ENCODE measurements around the gene DNAH2. TPM values are rescaled to one million over a fixed set of nuclear protein-coding genes. Genes with fewer than 3 reads are reported as not detected.

The DNAH2 gene
- total and polyA plus RNA-seq, 9 of the 15 experiments (the other 6 are each of a cell fraction or from before 2014, with no cell fraction given), result 0.03 TPM; not detected in 8

DNA sequence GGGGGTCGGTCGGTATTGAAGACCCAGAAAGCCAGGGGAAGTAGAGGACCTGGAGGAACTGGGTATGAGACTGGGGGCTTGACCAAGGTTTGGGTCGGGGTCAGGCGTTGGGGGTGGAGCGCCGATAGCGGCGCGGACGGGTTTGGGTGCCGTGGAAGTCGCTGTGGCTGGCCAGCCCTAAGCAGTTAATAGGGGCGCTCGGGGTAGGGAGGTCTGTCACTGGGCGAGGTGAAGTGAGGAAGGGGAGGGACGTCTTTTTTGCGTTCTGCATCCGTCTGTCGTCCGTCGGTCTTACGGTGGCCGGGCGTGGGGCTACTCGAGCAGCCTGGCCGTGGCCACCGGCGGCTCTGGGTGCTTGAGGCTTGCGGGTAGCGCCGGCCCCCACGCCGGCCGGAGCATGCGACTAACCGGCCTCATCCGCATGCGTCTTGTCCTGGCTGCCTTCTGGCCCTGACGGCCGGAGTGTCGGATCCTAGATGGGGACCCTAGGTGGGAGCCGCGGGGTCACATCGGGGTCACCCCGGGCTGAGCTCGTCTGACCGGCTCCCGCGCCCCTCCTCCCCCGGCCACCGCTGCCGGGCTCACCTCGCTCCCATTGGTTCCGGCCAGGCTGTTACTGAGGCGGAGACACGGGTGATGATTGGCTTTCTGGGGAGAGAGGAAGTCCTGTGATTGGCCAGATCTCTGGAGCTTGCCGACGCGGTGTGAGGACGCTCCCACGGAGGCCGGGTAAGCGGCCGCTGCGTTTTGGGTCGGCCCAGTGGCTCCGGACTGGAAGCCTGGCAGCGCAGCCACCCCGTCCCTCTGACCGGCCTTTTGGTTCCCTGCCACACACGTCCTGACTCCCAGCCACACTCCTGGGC lies 127.0 kb downstream of the DNAH2 start (continued):
- TF ChIP-seq, protein P1, sequence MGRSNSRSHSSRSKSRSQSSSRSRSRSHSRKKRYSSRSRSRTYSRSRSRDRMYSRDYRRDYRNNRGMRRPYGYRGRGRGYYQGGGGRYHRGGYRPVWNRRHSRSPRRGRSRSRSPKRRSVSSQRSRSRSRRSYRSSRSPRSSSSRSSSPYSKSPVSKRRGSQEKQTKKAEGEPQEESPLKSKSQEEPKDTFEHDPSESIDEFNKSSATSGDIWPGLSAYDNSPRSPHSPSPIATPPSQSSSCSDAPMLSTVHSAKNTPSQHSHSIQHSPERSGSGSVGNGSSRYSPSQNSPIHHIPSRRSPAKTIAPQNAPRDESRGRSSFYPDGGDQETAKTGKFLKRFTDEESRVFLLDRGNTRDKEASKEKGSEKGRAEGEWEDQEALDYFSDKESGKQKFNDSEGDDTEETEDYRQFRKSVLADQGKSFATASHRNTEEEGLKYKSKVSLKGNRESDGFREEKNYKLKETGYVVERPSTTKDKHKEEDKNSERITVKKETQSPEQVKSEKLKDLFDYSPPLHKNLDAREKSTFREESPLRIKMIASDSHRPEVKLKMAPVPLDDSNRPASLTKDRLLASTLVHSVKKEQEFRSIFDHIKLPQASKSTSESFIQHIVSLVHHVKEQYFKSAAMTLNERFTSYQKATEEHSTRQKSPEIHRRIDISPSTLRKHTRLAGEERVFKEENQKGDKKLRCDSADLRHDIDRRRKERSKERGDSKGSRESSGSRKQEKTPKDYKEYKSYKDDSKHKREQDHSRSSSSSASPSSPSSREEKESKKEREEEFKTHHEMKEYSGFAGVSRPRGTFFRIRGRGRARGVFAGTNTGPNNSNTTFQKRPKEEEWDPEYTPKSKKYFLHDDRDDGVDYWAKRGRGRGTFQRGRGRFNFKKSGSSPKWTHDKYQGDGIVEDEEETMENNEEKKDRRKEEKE (IDR thresholded peaks at IDR 0.05; ENCODE audit: borderline replicate concordance in 1 of 2, control insufficient read depth in 1 of 2, low read depth in 2 of 2, low read length in 1 of 2), result no peak
- no peak for TF ChIP-seq GTF2A2 (tag; IDR thresholded peaks at IDR 0.05)
- peak; percentile 81 for TF ChIP-seq POLR2G (IDR thresholded peaks at IDR 0.05; ENCODE audit: low read depth, low read length)
- no peak for TF ChIP-seq ZNF354B (CRISPR knock-in tag; IDR thresholded peaks at IDR 0.05)
- TF ChIP-seq BRF1 (IDR thresholded peaks at IDR 0.05; ENCODE audit: borderline replicate concordance, extremely low read depth, insufficient read length), result no peak
- TF ChIP-seq DDX20 (tag; IDR thresholded peaks at IDR 0.05; ENCODE audit: low read depth), result no peak
- no peak for TF ChIP-seq CREBBP (IDR thresholded peaks at IDR 0.05; ENCODE audit: low read depth, low read length)
- no peak for TF ChIP-seq TRIM24 (IDR thresholded peaks at IDR 0.05)
- TF ChIP-seq, protein P2, sequence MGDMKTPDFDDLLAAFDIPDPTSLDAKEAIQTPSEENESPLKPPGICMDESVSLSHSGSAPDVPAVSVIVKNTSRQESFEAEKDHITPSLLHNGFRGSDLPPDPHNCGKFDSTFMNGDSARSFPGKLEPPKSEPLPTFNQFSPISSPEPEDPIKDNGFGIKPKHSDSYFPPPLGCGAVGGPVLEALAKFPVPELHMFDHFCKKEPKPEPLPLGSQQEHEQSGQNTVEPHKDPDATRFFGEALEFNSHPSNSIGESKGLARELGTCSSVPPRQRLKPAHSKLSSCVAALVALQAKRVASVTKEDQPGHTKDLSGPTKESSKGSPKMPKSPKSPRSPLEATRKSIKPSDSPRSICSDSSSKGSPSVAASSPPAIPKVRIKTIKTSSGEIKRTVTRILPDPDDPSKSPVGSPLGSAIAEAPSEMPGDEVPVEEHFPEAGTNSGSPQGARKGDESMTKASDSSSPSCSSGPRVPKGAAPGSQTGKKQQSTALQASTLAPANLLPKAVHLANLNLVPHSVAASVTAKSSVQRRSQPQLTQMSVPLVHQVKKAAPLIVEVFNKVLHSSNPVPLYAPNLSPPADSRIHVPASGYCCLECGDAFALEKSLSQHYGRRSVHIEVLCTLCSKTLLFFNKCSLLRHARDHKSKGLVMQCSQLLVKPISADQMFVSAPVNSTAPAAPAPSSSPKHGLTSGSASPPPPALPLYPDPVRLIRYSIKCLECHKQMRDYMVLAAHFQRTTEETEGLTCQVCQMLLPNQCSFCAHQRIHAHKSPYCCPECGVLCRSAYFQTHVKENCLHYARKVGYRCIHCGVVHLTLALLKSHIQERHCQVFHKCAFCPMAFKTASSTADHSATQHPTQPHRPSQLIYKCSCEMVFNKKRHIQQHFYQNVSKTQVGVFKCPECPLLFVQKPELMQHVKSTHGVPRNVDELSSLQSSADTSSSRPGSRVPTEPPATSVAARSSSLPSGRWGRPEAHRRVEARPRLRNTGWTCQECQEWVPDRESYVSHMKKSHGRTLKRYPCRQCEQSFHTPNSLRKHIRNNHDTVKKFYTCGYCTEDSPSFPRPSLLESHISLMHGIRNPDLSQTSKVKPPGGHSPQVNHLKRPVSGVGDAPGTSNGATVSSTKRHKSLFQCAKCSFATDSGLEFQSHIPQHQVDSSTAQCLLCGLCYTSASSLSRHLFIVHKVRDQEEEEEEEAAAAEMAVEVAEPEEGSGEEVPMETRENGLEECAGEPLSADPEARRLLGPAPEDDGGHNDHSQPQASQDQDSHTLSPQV (IDR thresholded peaks at IDR 0.05), result no peak
- TF ChIP-seq ZNF79 (CRISPR knock-in tag; IDR thresholded peaks at IDR 0.05; ENCODE audit: low read depth), result no peak
- no peak for TF ChIP-seq ZFP36 (IDR thresholded peaks at IDR 0.05; ENCODE audit: low read depth, low read length, partially characterized antibody)
- TF ChIP-seq, protein P3, sequence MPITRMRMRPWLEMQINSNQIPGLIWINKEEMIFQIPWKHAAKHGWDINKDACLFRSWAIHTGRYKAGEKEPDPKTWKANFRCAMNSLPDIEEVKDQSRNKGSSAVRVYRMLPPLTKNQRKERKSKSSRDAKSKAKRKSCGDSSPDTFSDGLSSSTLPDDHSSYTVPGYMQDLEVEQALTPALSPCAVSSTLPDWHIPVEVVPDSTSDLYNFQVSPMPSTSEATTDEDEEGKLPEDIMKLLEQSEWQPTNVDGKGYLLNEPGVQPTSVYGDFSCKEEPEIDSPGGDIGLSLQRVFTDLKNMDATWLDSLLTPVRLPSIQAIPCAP (CRISPR knock-in tag; IDR thresholded peaks at IDR 0.05; ENCODE audit: borderline replicate concordance), result no peak
- TF ChIP-seq, protein P4, sequence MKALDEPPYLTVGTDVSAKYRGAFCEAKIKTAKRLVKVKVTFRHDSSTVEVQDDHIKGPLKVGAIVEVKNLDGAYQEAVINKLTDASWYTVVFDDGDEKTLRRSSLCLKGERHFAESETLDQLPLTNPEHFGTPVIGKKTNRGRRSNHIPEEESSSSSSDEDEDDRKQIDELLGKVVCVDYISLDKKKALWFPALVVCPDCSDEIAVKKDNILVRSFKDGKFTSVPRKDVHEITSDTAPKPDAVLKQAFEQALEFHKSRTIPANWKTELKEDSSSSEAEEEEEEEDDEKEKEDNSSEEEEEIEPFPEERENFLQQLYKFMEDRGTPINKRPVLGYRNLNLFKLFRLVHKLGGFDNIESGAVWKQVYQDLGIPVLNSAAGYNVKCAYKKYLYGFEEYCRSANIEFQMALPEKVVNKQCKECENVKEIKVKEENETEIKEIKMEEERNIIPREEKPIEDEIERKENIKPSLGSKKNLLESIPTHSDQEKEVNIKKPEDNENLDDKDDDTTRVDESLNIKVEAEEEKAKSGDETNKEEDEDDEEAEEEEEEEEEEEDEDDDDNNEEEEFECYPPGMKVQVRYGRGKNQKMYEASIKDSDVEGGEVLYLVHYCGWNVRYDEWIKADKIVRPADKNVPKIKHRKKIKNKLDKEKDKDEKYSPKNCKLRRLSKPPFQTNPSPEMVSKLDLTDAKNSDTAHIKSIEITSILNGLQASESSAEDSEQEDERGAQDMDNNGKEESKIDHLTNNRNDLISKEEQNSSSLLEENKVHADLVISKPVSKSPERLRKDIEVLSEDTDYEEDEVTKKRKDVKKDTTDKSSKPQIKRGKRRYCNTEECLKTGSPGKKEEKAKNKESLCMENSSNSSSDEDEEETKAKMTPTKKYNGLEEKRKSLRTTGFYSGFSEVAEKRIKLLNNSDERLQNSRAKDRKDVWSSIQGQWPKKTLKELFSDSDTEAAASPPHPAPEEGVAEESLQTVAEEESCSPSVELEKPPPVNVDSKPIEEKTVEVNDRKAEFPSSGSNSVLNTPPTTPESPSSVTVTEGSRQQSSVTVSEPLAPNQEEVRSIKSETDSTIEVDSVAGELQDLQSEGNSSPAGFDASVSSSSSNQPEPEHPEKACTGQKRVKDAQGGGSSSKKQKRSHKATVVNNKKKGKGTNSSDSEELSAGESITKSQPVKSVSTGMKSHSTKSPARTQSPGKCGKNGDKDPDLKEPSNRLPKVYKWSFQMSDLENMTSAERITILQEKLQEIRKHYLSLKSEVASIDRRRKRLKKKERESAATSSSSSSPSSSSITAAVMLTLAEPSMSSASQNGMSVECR (CRISPR knock-in tag; IDR thresholded peaks at IDR 0.05), result peak; percentile 34

Measured in K562 (cell line).